ENCODE data around the gene GIPR.

GIPR gene

DNA sequence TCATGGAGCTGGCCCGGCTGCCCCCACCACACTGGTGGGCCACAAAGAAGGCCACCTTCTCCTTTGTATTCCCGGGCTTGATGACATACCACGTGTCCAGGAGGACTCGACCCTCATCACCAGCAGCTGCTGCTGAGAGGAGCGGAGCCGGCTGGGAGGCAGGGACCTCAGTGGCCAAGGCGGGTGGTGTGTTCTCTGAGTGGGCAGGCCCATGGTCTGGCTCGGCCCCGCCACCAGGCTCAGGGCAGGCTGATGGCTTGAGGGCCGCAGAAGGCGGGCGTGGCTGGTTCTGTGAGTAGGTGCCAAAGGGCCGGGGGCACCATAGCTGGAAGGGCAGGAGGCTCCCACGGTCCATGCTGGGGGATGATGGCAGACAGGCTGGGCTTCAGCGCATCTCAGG is 45.1 kb downstream of the GIPR start:
- no peak for ATAC-seq
- no peak for TF ChIP-seq ZFP3 (CRISPR knock-in tag; IDR thresholded peaks at IDR 0.05)

- no peak for ATAC-seq
- TF ChIP-seq, protein P1, sequence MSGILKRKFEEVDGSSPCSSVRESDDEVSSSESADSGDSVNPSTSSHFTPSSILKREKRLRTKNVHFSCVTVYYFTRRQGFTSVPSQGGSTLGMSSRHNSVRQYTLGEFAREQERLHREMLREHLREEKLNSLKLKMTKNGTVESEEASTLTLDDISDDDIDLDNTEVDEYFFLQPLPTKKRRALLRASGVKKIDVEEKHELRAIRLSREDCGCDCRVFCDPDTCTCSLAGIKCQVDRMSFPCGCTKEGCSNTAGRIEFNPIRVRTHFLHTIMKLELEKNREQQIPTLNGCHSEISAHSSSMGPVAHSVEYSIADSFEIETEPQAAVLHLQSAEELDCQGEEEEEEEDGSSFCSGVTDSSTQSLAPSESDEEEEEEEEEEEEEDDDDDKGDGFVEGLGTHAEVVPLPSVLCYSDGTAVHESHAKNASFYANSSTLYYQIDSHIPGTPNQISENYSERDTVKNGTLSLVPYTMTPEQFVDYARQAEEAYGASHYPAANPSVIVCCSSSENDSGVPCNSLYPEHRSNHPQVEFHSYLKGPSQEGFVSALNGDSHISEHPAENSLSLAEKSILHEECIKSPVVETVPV (CRISPR knock-in tag; IDR thresholded peaks at IDR 0.05): no peak
- no peak for TF ChIP-seq PPARA (CRISPR knock-in tag; IDR thresholded peaks at IDR 0.05; ENCODE audit: borderline replicate concordance)
- TF ChIP-seq TOX (CRISPR knock-in tag; IDR thresholded peaks at IDR 0.05; ENCODE audit: borderline replicate concordance): no peak
- no peak for TF ChIP-seq ISL1 (CRISPR knock-in tag; IDR thresholded peaks at IDR 0.05)
- TF ChIP-seq ZC3H10 (CRISPR knock-in tag; IDR thresholded peaks at IDR 0.05): no peak
- no peak for TF ChIP-seq ZNF8 (CRISPR knock-in tag; IDR thresholded peaks at IDR 0.05)
- TF ChIP-seq BACH2 (CRISPR knock-in tag; IDR thresholded peaks at IDR 0.05; ENCODE audit: borderline replicate concordance): no peak
- no peak for TF ChIP-seq GLIS3 (CRISPR knock-in tag; IDR thresholded peaks at IDR 0.05)
These were observed 47.1 kb downstream of the GIPR start for GRCh38 chr19:45715139-45715538.

DNA sequence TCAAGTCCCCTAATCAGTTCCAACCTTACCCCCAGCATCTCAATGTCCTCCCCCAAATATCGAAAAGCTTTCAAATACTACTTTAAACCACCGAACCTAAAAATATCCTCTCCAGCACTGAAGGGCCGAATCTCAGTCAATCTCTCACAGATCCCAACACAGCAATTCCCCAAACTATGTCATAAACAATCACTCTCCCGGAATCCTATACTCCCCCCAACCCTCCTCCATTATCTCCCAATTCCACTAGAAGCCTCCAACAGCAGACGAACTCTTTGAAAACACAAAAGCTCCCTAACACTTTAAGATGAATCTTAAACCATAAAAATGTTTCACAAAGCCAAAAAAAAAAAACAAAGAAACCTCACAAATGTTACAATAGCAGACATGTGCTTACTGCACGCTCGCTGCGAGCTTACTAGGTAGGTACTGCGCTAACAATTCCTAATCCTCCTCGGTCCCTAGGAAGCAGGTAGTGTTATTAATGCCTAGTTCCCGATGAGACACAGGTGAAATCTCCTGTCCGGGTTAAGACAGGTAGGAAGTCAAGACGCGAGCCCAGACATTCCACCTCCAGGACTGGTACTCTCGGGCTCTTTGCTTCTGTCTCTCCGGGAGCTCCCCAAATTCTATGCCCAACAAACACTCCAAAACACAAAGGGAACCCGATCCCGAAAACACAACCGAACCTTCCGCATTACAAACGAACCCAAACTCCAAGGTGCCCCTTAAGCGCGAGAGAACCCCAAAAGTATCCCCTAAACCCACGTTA is 48.5 kb downstream of the GIPR start:
- TF ChIP-seq, protein P2, sequence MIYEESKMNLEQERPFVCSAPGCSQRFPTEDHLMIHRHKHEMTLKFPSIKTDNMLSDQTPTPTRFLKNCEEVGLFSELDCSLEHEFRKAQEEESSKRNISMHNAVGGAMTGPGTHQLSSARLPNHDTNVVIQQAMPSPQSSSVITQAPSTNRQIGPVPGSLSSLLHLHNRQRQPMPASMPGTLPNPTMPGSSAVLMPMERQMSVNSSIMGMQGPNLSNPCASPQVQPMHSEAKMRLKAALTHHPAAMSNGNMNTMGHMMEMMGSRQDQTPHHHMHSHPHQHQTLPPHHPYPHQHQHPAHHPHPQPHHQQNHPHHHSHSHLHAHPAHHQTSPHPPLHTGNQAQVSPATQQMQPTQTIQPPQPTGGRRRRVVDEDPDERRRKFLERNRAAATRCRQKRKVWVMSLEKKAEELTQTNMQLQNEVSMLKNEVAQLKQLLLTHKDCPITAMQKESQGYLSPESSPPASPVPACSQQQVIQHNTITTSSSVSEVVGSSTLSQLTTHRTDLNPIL (CRISPR knock-in tag; IDR thresholded peaks at IDR 0.05; ENCODE audit: low read depth): no peak
- TF ChIP-seq TOX (CRISPR knock-in tag; IDR thresholded peaks at IDR 0.05; ENCODE audit: borderline replicate concordance) (no peak), ZC3H10 (CRISPR knock-in tag; IDR thresholded peaks at IDR 0.05) (no peak), ZFP3 (CRISPR knock-in tag; IDR thresholded peaks at IDR 0.05) (no peak), TSHZ2 (CRISPR knock-in tag; IDR thresholded peaks at IDR 0.05) (no peak), OSR1 (CRISPR knock-in tag; IDR thresholded peaks at IDR 0.05) (no peak), GLIS3 (CRISPR knock-in tag; IDR thresholded peaks at IDR 0.05) (no peak), ZNF565 (CRISPR knock-in tag; conservative IDR thresholded peaks at IDR 0.05; ENCODE audit: low read depth) (no peak), RARB (CRISPR knock-in tag; IDR thresholded peaks at IDR 0.05) (no peak), CSDC2 (CRISPR knock-in tag; IDR thresholded peaks at IDR 0.05) (no peak), ARNTL (CRISPR knock-in tag; IDR thresholded peaks at IDR 0.05; ENCODE audit: borderline replicate concordance, low read depth) (no peak), PPARA (CRISPR knock-in tag; IDR thresholded peaks at IDR 0.05; ENCODE audit: borderline replicate concordance) (no peak), BACH2 (CRISPR knock-in tag; IDR thresholded peaks at IDR 0.05; ENCODE audit: borderline replicate concordance) (no peak), SNAI2 (CRISPR knock-in tag; IDR thresholded peaks at IDR 0.05) (no peak), ZFP30 (CRISPR knock-in tag; IDR thresholded peaks at IDR 0.05) (no peak)
- peak; percentile 18 for ATAC-seq

DNA sequence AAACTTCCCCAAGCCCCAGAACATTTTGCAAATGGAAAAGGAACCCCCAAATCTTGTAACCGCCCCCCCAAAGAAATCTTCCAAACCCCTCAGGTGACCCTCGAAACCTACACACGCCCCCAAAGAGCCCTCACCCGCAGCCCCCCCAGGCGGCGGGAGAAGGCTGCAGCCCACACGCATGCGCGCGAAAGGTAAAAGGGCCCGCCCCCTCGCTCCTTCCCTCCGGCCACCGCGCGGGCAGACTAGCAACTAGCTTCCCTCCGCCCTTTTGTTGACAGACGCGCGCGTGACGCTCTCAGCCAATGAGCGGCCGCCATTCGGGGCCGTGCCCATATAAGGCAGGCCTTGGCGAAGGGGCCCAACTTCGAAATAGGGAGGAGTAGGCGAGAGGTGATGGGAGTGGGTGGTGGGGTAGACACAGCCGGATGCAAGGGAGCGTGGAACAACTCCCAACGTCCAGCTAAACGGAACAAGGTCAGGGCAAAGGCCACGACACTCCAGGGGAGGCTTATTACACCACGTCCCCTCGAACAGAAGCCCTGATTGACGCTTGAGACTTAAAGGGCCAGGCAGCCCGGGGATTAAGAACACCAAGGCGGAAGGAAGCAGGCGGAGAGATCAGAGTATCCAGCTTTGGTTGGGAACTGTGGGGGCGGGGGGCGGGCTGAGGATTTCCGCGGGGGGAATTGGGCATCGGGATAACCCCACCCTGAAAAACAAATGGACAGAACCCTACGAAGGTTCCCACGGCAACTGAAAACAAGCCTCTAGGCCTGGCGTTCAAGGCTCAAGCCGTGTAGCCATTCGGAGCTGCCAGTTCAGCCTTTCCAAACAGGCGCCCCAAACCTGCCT is 49.3 kb downstream of the GIPR start:
- TF ChIP-seq ZNF8 (CRISPR knock-in tag; IDR thresholded peaks at IDR 0.05) (no peak), ZNF565 (CRISPR knock-in tag; conservative IDR thresholded peaks at IDR 0.05; ENCODE audit: low read depth) (no peak), GLIS3 (CRISPR knock-in tag; IDR thresholded peaks at IDR 0.05) (no peak), SNAI2 (CRISPR knock-in tag; IDR thresholded peaks at IDR 0.05) (no peak), ARNTL (CRISPR knock-in tag; IDR thresholded peaks at IDR 0.05; ENCODE audit: borderline replicate concordance, low read depth) (no peak), TCF4 (CRISPR knock-in tag; IDR thresholded peaks at IDR 0.05; ENCODE audit: borderline replicate concordance) (no peak), ESRRG (CRISPR knock-in tag; IDR thresholded peaks at IDR 0.05) (no peak), PPARA (CRISPR knock-in tag; IDR thresholded peaks at IDR 0.05; ENCODE audit: borderline replicate concordance) (no peak)
- TF ChIP-seq, protein P2 (CRISPR knock-in tag; IDR thresholded peaks at IDR 0.05; ENCODE audit: low read depth): no peak

More for the DNA sequence above, 49.3 kb downstream of the GIPR start:
- peak; percentile 97 for ATAC-seq

Data from SK-N-SH treated with all-trans-retinoic acid at 6 μM for 48 hours (cell line).